ENCODE results near the gene FAAH.

- TF ChIP-seq POLR2A (IDR thresholded peaks at IDR 0.05): no peak
- TF ChIP-seq CTCF (IDR thresholded peaks at IDR 0.05): peak; percentile 70 to 79 (median 77)
Observed at GRCh38 chr1:46442317-46443161, 48.4 kb downstream of the FAAH start.

Data from breast epithelium (tissue), 3 donors.